Nucleus accumbens (tissue), 56 donors: ENCODE results near the gene TRIM26.
"Not testable (repeated sequence)": the region's sequence is repeated elsewhere in the genome, so short reads cannot be mapped to it uniquely, and the experiment has no call there.

ENCODE experiments used
- DNase-seq, 56 donors: peaks; one replicate each; lab custom pipeline; 2025; lab: John Stamatoyannopoulos, UW

Gene TRIM26

GRCh38 chr6:30172681-30173080 lies 40.5 kb downstream of the TRIM26 start:
- no peak for DNase-seq

DNA sequence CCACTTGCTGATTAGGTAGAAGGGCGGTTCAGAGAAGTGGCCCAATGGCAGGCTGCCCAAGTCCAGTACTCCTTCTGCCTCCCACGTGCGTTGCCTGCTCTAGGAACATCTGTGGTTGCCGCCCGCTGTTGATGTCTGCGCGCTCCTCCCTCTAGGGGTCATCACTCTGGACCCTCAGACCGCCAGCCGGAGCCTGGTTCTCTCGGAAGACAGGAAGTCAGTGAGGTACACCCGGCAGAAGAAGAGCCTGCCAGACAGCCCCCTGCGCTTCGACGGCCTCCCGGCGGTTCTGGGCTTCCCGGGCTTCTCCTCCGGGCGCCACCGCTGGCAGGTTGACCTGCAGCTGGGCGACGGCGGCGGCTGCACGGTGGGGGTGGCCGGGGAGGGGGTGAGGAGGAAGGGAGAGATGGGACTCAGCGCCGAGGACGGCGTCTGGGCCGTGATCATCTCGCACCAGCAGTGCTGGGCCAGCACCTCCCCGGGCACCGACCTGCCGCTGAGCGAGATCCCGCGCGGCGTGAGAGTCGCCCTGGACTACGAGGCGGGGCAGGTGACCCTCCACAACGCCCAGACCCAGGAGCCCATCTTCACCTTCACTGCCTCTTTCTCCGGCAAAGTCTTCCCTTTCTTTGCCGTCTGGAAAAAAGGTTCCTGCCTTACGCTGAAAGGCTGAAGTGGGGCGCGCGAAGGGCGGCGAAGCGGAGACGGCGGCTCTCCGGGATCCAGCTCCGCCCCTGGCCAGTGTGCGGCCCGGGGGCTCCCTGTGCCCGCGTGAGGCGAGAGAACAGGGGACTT lies 41.3 kb downstream of the TRIM26 start:
- no peak for DNase-seq

DNA sequence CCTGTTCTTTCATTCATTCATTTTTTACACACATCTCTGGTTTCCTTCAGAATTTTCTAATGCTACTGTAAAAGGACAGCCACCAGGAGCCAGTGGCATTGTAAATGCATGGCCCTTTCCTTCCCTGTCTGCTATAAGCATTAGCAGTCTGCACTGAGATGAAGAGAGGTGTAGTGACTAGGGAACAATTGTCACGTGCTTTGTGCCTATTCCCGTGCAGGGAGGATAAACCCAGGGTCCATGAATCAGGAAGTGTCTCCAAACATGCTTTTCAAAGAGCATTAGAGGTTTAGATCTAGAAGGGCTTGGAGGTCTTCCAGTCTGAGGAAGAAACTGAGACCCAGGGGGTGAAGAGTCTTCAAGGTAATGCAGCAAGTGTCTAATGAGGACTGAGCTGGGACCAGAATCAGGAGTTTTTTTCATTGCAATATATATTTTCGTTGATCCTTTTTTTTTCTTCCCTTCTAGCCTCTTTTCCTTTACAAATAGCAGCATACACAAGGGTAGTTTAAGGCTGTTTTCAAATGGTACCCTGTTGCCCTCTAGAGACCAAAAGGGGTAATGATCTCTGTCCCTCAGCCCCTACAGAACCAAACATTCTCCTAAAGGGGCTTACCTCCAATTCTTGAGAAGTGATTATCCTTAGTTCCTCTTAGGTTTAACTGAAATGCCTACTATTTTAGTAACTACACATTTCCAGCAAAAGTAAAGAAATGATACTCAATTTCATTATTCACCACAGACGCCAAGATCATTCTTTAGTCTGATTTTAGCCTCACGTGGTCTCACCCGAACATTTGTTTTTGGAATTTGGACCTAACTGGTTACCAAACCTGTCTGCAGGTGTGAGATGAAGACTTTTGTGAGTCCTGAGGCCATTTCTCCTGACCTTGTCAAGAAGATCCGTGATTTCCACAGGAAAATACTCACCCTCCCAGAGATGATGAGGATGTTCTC lies 43.3 kb downstream of the TRIM26 start:
- no peak for DNase-seq

- DNase-seq = no peak
Measured at GRCh38 chr6:30168741-30169140, 44.5 kb downstream of the TRIM26 start.

DNA sequence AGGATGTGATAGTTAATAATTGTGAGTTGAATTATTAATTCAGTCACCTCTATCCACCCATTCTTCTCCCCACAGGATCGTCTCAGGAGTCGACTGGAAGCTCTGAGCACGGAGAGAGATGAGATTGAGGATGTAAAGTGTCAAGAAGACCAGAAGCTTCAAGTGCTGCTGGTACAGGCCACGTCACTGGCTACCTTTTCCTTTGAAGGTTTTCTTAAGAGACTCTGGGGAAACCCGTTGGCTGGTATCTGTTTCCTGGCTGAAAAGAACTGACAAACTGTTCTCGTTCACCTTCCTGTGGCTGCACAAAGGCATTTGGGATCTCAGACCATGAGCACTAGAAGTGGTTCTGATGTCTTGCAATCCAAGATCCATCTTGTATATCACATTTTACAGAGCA lies 46.1 kb downstream of the TRIM26 start:
- DNase-seq = no peak

DNA sequence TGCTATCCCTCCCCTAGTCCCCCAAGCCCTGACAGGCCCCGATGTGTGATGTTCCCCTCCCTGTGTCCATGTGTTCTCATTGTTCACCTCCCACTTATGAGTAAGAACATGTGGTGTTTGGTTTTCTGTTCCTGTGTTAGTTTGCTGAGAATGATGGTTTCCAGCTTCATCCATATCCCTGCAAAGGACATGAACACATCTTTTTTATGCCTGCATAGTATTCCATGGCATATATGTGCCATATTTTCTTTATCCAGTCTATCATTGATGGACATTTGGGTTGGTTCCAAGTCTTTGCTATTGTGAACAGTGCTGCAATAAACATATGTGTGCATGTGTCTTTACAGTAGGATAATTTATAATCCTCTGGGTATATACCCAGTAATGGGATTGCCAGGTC lies 48.0 kb downstream of the TRIM26 start:
- not testable (repeated sequence) for DNase-seq

GRCh38 chr6:30164714-30165113 lies 48.5 kb downstream of the TRIM26 start:
- no peak for DNase-seq

GRCh38 chr6:30163918-30164654 lies 49.1 kb downstream of the TRIM26 start:
- DNase-seq = no peak

DNA sequence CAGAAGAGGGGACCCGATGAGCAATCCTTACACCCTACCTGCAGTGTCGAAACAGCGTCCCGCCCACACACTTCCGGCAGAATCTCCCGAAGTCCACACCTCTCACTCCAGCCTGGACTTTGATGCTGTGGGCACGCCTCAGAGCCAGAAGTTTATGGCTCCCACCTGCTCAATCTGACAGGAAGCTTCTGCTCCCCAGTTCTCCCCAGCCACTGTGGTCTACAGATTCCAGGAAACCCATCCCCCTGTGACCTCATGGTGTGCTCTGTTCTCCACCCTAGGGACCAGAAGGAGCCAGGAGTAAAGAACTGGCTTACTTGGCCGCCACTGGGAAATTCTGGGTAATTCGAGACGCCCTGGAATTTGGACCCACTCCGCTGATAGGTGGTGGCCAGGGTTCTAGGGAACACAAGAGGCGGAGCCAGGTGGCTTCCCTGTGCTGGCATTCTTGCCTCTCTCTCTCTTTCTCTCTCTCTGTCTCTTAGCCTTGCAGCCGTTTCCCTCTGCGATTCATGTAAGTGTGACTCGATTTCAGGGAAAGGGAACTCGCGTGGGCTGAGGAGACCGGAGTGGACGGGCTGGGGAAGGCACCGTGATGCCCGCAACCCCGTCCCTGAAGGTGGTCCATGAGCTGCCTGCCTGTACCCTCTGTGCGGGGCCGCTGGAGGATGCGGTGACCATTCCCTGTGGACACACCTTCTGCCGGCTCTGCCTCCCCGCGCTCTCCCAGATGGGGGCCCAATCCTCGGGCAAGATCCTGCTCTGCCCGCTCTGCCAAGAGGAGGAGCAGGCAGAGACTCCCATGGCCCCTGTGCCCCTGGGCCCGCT lies 49.9 kb downstream of the TRIM26 start, which contains the start of gene TRIM15:
Gene TRIM15, plus strand, starts transcription at position 457 of the 828 bp plus-strand sequence. Its CDS starts 139 bp downstream, at position 596.
- no peak for DNase-seq

DNA sequence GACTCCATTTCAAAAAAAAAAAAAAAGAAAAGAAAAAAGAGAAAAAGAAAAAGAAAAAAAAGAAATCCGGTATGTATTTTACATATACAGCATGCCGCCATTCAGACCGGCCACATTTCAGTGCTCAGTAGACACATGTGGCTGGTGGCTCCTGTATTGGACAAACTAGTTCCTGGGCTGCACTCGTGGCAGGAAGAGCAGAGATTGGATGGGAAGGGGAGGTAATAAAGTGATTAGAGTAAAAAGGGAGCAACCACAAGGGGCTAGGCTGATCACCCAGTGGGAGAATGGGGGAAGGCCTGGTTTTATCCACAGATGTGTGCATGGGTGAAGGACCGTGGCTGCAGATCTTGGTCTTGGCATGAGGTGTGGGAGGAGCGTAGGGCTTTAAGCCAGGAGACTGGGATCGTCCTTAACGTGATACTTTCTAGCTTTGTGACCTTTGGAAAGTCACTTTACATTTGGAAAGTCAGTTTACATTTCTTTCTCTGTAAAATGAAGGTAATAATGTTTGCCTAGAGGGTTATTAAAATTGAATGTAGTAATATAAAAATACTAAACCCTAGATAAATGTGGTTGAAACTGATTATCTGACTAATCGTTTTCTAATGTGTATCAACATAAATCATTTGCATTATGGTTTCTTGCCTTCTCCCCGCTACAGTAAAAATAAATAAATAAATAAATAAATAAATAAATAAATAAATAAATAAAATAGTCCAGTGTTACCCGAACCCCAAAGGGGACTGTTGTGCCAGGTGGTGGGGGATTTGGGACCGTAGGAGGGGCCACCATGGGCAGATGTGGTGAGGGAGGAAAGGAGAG lies 50.7 kb downstream of the TRIM26 start:
- no peak for DNase-seq

DNA sequence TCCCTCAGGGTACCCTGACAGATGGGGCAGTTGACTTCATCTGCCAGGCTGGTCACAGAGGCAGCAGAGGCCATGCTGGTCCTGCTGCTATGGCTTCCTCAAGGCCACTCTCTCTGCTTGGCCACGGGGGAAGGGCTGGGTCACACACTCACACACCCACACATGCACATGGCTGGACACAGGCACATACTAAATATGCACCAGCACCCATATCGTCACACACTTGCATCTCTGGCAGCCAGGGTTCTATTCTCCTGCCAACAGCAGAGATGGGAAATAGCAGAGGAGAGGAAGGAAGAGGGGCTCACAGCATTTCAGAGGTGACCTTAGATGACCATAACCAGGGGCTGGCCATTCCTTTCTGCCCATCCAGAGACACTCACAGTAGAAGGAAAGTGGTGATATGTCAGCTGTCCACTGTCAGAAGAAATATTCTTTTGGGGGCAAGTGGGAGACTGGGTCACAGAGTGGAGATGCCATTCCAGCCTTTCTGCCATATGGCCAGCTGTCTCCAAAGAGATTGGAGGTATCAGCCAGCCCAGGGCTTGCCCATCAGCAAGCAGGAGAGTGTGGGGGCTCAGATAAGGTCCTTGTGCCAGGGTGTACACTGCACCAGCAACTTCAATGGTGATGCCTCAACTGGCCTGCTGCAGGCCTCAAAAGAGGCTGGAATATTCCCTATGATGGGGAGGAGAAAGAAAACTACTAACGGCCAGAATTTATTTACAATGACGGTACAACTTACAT lies 52.2 kb downstream of the TRIM26 start, which contains the start of gene TRIM10:
Gene TRIM10, minus strand, starts transcription at position 427 of the 747 bp plus-strand sequence. Its CDS starts 353 bp downstream, at position 74.
- no peak for DNase-seq

- no peak for DNase-seq
Measured at GRCh38 chr6:30160008-30160784, 53.0 kb downstream of the TRIM26 start.

GRCh38 chr6:30158475-30159040 lies 54.6 kb downstream of the TRIM26 start:
- no peak for DNase-seq

GRCh38 chr6:30157999-30158398 lies 55.2 kb downstream of the TRIM26 start:
- DNase-seq = no peak

DNA sequence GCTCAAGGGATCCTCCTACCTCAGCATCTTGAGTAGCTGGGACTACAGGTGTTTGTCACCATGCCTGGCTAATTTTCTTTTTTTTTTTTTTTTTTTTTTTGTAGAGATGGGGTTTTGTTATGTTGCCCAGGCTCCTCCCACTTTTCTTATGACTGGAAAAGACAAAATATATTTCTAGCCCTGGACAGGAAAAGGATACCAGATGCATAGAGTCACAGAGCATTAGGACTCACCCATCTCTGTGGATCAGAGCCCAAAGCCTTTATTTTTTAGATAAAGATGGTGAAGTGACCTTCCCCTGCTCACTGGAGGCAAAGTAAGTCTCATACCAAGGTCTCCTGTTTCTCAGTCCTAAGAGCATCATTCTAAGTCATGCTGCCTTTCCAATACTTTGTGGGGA lies 55.6 kb downstream of the TRIM26 start:
- DNase-seq = no peak

DNA sequence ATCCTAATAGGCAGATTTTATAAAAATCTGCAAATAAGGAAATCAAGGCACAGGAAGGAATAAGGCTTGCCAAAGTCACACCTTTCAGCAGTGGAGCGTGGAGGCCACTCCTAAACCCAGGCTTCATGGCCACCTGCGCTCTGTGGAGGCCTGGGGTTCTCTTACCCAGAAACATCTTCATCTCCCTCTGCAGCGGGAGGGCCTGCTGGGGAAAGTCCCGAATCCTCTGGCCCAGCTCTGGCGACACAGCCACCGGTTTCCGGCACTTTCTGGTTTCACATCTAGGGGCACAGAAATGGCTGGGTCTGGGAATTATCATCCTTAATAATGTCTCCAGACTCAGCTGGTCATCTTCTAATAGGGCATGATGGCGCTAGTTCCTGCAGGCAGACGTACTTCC lies 56.4 kb downstream of the TRIM26 start:
- no peak for DNase-seq

DNA sequence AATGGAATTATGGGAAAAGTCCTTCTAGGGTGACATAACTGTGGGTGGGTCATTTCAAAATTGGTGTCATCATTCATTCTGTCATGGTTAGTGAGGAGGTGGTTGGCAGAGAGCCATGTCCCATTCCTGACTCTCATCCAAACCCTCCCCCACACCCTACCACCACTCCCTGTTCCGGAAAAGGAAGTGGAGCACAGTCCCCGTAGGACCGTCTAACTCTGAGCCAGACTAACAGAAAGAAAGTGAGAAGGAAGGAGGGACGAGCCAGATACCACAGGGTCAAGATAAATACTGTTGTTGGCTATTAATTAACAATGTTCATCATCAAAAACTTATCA lies 57.0 kb downstream of the TRIM26 start:
- no peak for DNase-seq
